ENCODE data around the gene FHOD1. TPM values are rescaled to one million over a fixed set of nuclear protein-coding genes. Genes with fewer than 3 reads are reported as not detected.

The FHOD1 gene
- total RNA-seq, 1 donor from 2014 or later = 47.5 TPM

GRCh38 chr16:67194260-67194659, 53.0 kb downstream of the FHOD1 start:
- DNase-seq (ENCODE audit: extremely low read depth, low read depth, low spot score) = no peak

- no peak for DNase-seq (ENCODE audit: extremely low read depth, low read depth, low spot score)
Observed at GRCh38 chr16:67193536-67193935, 53.7 kb downstream of the FHOD1 start.

DNA sequence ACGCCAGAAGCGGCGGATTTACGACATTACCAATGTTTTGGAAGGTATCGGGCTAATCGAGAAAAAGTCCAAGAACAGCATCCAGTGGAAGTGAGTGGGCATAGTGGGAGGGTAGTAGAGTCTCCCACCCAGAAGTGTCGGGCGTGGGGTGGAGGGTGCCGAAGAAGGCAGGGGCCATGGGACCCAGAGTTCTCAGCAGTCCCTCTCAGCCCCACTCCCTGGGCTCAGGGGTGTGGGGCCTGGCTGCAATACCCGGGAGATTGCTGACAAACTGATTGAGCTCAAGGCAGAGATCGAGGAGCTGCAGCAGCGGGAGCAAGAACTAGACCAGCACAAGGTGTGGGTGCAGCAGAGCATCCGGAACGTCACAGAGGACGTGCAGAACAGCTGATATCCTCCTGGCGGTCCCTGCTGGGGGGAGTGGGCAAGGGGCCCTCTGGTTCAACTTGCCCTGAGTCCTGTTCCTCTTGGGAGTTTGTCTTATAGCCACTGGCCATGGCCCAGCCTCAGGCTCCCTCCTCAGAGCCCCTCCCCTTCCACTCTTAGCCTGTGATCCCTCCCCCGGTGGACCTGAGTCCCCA, 54.4 kb downstream of the FHOD1 start:
- DNase-seq (ENCODE audit: extremely low read depth, low read depth, low spot score) = no peak

GRCh38 chr16:67191995-67192681, 55.1 kb downstream of the FHOD1 start, which contains the start of gene E2F4:
TSS of gene E2F4 (plus strand) at chr16:67192155. CDS start at chr16:67192228, 73 bp downstream.
- no peak for DNase-seq (ENCODE audit: extremely low read depth, low read depth, low spot score)

DNA sequence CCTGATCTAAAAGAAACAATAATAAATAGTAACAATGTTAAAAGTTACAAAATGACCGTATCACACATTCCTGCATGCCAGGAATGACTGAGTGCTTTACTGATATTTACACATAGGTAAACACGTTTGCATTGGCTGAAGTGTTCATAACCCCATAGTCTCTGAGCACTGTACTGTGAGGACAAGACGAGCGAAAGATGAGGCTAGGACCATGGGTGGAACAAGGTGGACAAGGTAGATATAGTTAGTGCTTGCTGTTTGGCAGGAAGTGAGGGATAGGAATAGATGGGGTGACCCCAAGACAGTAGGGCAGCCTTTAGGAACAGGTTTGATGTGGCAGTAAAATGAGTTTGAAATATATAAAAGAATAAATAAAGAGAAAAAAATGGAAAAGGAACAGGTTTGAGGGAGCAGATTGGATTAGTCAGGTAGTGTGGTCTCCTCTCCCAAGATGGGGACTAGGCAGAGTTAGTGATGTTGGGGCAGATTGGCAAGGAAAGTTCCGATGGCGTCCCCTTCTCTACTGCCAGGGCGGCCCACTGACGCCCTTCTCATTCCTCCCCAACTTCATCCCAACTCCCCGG, 55.8 kb downstream of the FHOD1 start:
- DNase-seq (ENCODE audit: extremely low read depth, low read depth, low spot score) = no peak

- DNase-seq (ENCODE audit: extremely low read depth, low read depth, low spot score) = no peak
Observed at GRCh38 chr16:67190448-67191399, 56.6 kb downstream of the FHOD1 start.

GRCh38 chr16:67190041-67190440, 57.2 kb downstream of the FHOD1 start, which contains the start of gene EXOC3L1:
TSS of gene EXOC3L1 (minus strand) at chr16:67190136. CDS start at chr16:67189676, 460 bp downstream.
- DNase-seq (ENCODE audit: extremely low read depth, low read depth, low spot score) = no peak

- no peak for DNase-seq (ENCODE audit: extremely low read depth, low read depth, low spot score)
Observed at GRCh38 chr16:67188798-67189197, 58.5 kb downstream of the FHOD1 start.

GRCh38 chr16:67188323-67188722, 59.0 kb downstream of the FHOD1 start:
- DNase-seq (ENCODE audit: extremely low read depth, low read depth, low spot score) = no peak

DNA sequence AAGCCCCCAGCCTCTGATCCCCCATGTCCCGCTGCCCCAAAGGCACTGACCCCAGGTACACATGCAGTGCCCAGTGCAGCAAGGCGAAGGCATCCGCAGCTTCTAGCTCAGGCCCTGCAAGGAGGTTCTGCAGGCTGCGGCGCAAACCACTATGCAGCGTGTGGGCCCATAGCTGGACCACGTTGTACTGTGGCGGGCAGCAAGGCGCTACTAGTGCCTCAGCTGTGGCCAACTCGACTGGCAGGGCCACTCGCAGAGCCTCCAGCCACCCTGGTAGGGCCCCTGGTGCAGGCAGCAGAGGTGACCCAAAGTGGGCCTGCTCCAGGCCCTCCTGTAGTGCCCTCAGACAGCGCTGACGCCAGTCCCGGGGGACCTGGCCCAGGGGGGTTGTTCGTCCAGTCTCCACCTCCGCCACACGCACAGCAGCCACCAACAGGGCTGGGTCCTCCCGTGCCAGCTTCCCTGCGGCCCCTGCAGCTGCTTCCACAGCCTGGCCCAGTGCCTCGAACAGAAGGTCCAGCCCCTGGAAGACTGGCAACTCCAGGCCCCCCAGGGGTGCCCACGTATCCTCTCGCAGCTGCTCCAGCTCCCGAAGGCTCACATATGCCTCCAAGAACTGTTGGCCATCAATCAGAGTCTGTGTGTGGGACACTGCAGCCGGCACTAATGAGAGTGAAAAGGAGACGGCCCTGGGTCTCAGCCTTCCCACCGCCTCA, 59.9 kb downstream of the FHOD1 start:
- no peak for DNase-seq (ENCODE audit: extremely low read depth, low read depth, low spot score)

DNA sequence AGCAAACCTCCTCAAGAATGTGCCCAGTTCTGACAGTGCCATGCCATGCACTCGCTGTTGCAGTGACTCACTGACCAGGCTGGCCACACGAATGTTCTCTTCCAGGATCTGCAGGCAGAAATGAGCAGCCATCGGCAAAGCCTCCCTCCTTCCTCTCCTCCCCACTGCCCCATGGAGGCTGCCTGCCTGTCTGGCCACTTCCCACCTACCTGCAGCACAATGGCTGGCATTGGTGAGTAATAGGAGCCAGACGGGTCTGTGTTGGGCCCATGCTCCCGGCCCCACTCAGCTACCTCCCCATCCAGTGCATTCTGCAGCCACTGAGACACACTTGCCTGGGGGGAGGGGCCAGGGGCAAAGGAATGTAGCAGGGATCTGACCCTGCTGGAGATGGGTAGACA, 60.7 kb downstream of the FHOD1 start:
- no peak for DNase-seq (ENCODE audit: extremely low read depth, low read depth, low spot score)

DNA sequence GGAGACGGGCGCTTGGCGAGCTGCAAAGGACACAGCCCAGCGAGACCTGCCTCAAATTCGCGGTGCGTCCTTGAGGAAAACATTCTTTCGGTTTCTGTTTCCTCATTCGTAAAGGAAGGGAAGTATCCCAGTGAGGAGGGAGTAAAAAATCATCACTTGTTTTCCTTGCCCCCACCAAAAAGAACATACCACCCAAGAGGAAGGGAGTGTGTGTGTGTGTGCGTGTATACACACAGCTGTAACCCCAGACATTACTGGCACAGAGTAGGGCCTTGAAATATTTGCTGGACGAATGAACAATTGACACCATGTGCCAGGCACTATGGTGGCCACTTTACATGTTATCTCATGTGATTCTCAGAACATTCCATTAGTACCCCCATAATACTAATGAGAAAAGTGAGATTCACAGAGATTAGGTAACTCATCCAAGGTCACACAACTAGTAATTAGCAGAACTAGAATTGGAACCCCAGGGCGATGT, 61.6 kb downstream of the FHOD1 start:
- no peak for DNase-seq (ENCODE audit: extremely low read depth, low read depth, low spot score)

- DNase-seq (ENCODE audit: extremely low read depth, low read depth, low spot score) = no peak
Observed at GRCh38 chr16:67184995-67185650, 62.2 kb downstream of the FHOD1 start.

DNA sequence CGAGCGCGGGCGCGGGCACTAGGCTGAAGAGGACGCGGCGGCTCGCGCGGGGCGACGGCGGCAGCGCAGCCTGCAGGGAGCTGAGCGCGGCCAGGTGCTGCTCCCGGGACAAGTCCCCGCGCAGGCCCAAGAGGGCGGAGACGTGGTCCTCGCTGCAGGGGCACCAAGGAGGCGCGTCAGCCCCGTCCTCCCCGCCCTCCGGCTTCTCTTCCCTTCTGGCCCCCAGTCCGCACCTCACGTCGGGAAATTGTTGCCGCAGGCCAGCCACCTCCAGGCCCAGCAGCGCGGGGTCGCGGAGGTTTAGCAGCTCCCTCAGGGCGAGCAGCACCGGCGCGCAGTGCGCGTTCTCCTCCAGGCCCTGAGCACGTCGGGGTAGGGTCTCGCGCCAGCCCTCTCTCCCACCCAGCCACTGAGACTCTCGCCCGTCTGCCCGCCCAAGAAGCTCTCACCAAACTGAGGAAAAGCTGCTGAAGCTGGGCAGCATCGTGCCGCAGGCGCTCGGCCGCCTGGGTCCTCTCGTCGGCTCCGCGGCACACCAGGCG, 62.8 kb downstream of the FHOD1 start:
- no peak for DNase-seq (ENCODE audit: extremely low read depth, low read depth, low spot score)

GRCh38 chr16:67183627-67184452, 63.4 kb downstream of the FHOD1 start, which contains the start of gene MATCAP1:
TSS of gene MATCAP1 (minus strand) at chr16:67183963. CDS start at chr16:67180610, 3,353 bp downstream.
- DNase-seq (ENCODE audit: extremely low read depth, low read depth, low spot score) = peak; percentile 73

- no peak for DNase-seq (ENCODE audit: extremely low read depth, low read depth, low spot score)
Observed at GRCh38 chr16:67183284-67183626, 64.0 kb downstream of the FHOD1 start.

- DNase-seq (ENCODE audit: extremely low read depth, low read depth, low spot score) = no peak
Observed at GRCh38 chr16:67182288-67182687, 65.0 kb downstream of the FHOD1 start.

GRCh38 chr16:67181346-67181745, 65.9 kb downstream of the FHOD1 start:
- DNase-seq (ENCODE audit: extremely low read depth, low read depth, low spot score) = no peak
